K562 (cell line): ENCODE results near the gene UFSP1. TPM values are rescaled to one million over a fixed set of nuclear protein-coding genes. Genes with fewer than 3 reads are reported as not detected.

Source experiments
- CHD1 ChIP-seq: fragments of 200-600 bp; sonication (generic); IDR thresholded peaks from one replicate; pipeline ENCODE4 v1.6.1; 2012; ENCODE audit warnings: mild to moderate bottlenecking, moderate library complexity, low read length, inconsistent platforms
- EHMT2 ChIP-seq: fragments of 450-650 bp; IDR thresholded peaks from 2 replicates; pipeline ENCODE4 v1.6.1; 2018; ENCODE audit warnings: antibody characterized with exemption
- FOSL1 ChIP-seq: fragments of 200-800 bp; sonication (Bioruptor generic); conservative IDR thresholded peaks from 2 replicates; pipeline ENCODE4 v1.6.1; 2016; ENCODE audit warnings: missing genetic modification characterization, missing compliant biosample characterization
- HEY1 ChIP-seq: fragments of 250-450 bp; sonication (Bioruptor Pico); IDR thresholded peaks from 2 replicates; pipeline ENCODE4 v1.5.0; 2020; ENCODE audit warnings: mild to moderate bottlenecking, moderate library complexity, borderline replicate concordance
- MEIS2 ChIP-seq: fragments of 450-650 bp; IDR thresholded peaks from 2 replicates; pipeline ENCODE4 v1.6.1; 2014; ENCODE audit warnings: mild to moderate bottlenecking; ENCODE audit not compliant: partially characterized antibody
- POLR3G ChIP-seq: IDR thresholded peaks from 2 replicates; pipeline ENCODE4 v1.6.1; 2011; ENCODE audit not compliant: insufficient read length, insufficient replicate concordance; ENCODE audit errors: extremely low read depth
- POU5F1 ChIP-seq: fragments of 150-350 bp; IDR thresholded peaks from 2 replicates; pipeline ENCODE4 v1.6.1; 2014; ENCODE audit warnings: borderline replicate concordance, low read length, low read depth, mild to moderate bottlenecking; ENCODE audit not compliant: partially characterized antibody
- REST ChIP-seq, 2 experiments: fragments of 450-650 bp; formaldehyde crosslinking in 1 of 2; IDR thresholded peaks; 2 replicates each; pipeline versions ENCODE4 v1.4.0 to v1.6.1; 2014 to 2020; ENCODE audit warnings: mild to moderate bottlenecking in 2 of 2, borderline replicate concordance in 1 of 2, low read depth in 1 of 2
- SRSF1 ChIP-seq: fragments of 200-400 bp; formaldehyde crosslinking; IDR thresholded peaks from 2 replicates; pipeline ENCODE4 v1.6.1; 2017; ENCODE audit warnings: mild to moderate bottlenecking, low read depth, low read length, moderate library complexity
- ZBTB8A ChIP-seq: fragments of 450-650 bp; IDR thresholded peaks from 2 replicates; pipeline ENCODE4 v1.6.1; 2018; ENCODE audit warnings: mild to moderate bottlenecking, moderate library complexity; ENCODE audit not compliant: partially characterized antibody
- ZFPM2 ChIP-seq: fragments of 250-450 bp; sonication (Bioruptor Pico); IDR thresholded peaks from 2 replicates; pipeline ENCODE4 v1.5.1; 2022; ENCODE audit warnings: mild to moderate bottlenecking
- ZKSCAN8 ChIP-seq: fragments of 200-800 bp; sonication (Bioruptor generic); IDR thresholded peaks from 2 replicates; pipeline ENCODE4 v1.6.1; 2016; ENCODE audit warnings: missing genetic modification characterization, missing compliant biosample characterization
- ZMIZ1 ChIP-seq, 2 experiments: fragments of 150-350 bp in 1 of 2; IDR thresholded peaks; 2 replicates each; pipeline ENCODE4 v1.6.1; 2012 to 2016; ENCODE audit warnings: low read depth in 2 of 2, low read length in 2 of 2, mild to moderate bottlenecking in 1 of 2, moderate library complexity in 1 of 2
- ZNF146 ChIP-seq: IDR thresholded peaks from one replicate; pipeline ENCODE4 v1.6.1; 2018; ENCODE audit warnings: missing compliant biosample characterization; ENCODE audit not compliant: unreplicated experiment
- ZNF316 ChIP-seq: fragments of 450-650 bp; IDR thresholded peaks from 2 replicates; pipeline ENCODE4 v1.6.1; 2016
- polyA plus RNA-seq, 8 experiments: library from polyadenylated mRNA; depleted of rRNA in 4 of 8; stranded (reverse) in 5 of 8; unstranded in 3 of 8; fragments of >200 nt; fragmentation: Nextera tagmentation in 2 of 8; fragmentation: Illumina TruSeq in 1 of 8; extraction: Ambion mirVana in 2 of 8; extraction: Trizol in 1 of 8; gene quantifications; 2 replicates each; pipeline versions ENCODE4 v1.2.1 to v1.2.3, GENCODE V29; 2011 to 2014; ENCODE audit warnings: inconsistent platforms in 1 of 8, missing spikeins in 1 of 8
- total RNA-seq, 7 experiments: library from RNA; depleted of rRNA in 6 of 7; stranded (reverse); fragments of >200 nt in 6 of 7; fragmentation: Illumina TruSeq in 2 of 7; extraction: Trizol in 2 of 7; gene quantifications; 2 replicates each; pipeline versions ENCODE4 v1.2.1 to v1.2.3, GENCODE V29; 2011 to 2021; ENCODE audit warnings: low replicate concordance in 1 of 7

UFSP1 gene
- total and polyA plus RNA-seq, 9 of the 15 experiments (the other 6 are each of a cell fraction or from before 2014, with no cell fraction given): 0.50 to 18.8 (median 2.1) TPM

- no peak for TF ChIP-seq POU5F1
- no peak for TF ChIP-seq ZNF146
- TF ChIP-seq ZNF316: peak; percentile 86
- peak; percentile 87 for TF ChIP-seq REST (IDR thresholded peaks at IDR 0.05; ENCODE audit: borderline replicate concordance)
- no peak for TF ChIP-seq REST (CRISPR knock-in tag; IDR thresholded peaks at IDR 0.05; ENCODE audit: low read depth)
- TF ChIP-seq ZMIZ1 (IDR thresholded peaks at IDR 0.05; ENCODE audit: low read depth in 2 of 2, low read length in 2 of 2): no peak
- no peak for TF ChIP-seq MEIS2
- 0 out of 2 replicates have a peak, but pooled peaks have one; percentile 67 for TF ChIP-seq ZFPM2 (CRISPR knock-in tag)
- peak; percentile 94 for TF ChIP-seq FOSL1 (tag)
- no peak for TF ChIP-seq ZBTB8A
- no peak for TF ChIP-seq HEY1 (CRISPR knock-in tag)
- no peak for TF ChIP-seq POLR3G
- no peak for TF ChIP-seq ZKSCAN8 (CRISPR knock-in tag)
- peak; percentile 87 for TF ChIP-seq CHD1
- TF ChIP-seq EHMT2: no peak
- no peak for TF ChIP-seq SRSF1
Observed at GRCh38 chr7:100867040-100867775, 22.3 kb downstream of the UFSP1 start, which contains the start of gene TRIP6 (continued).
